Activated naive CD8-positive, alpha-beta T cell treated with anti-CD3 and anti-CD28 coated beads, Interleukin-2, amount 10 ng/mL, durations not matched to agents 7 days and 5 days (primary cell): ENCODE measurements around the gene HAO2. TPM values are rescaled to one million over a fixed set of nuclear protein-coding genes. Genes with fewer than 3 reads are reported as not detected.
"Not testable (repeated sequence)": the region's sequence is repeated elsewhere in the genome, so short reads cannot be mapped to it uniquely, and the experiment has no call there.

Experiments used
- ATAC-seq: fragments of 150-1000 bp; cut with Tn5 transposase; one replicate; pipeline ENCODE4 v1.10.0; 2021; ENCODE audit warnings: low read depth, moderate library complexity
- POLR2A ChIA-PET: fragments of 350-600 bp; sonication (Branson Sonifier 250); formaldehyde crosslinking; loops from one replicate; lab custom pipeline; 2021; ENCODE audit warnings: antibody characterized with exemption; lab: Charles Lee
- DNase-seq: peaks from one replicate; pipeline ENCODE4 v3.0.0; 2021
- H3K27ac Mint-ChIP-seq: one replicate; pipeline ENCODE4 v1.8.0; 2022; ENCODE audit warnings: mild to moderate bottlenecking, mixed read lengths
- H3K27me3 Mint-ChIP-seq: one replicate; pipeline ENCODE4 v1.8.0; 2022; ENCODE audit warnings: mild to moderate bottlenecking, moderate library complexity, mixed read lengths
- H3K36me3 Mint-ChIP-seq: one replicate; pipeline ENCODE4 v1.8.0; 2021; ENCODE audit warnings: mild to moderate bottlenecking, mixed read lengths
- H3K4me1 Mint-ChIP-seq: one replicate; pipeline ENCODE4 v1.8.0; 2021; ENCODE audit warnings: mixed read lengths
- H3K4me3 Mint-ChIP-seq: one replicate; pipeline ENCODE4 v1.8.0; 2022; ENCODE audit warnings: mild to moderate bottlenecking, moderate library complexity, mixed read lengths
- H3K9me3 Mint-ChIP-seq: one replicate; pipeline ENCODE4 v1.8.0; 2021; ENCODE audit warnings: mixed read lengths
- total RNA-seq, 2 experiments: library from RNA; stranded (reverse); gene quantifications; one replicate each; pipeline ENCODE4 v1.2.3, GENCODE V29; 2021

HAO2 gene
- total RNA-seq, 2 experiments from 2014 or later: not detected

DNA sequence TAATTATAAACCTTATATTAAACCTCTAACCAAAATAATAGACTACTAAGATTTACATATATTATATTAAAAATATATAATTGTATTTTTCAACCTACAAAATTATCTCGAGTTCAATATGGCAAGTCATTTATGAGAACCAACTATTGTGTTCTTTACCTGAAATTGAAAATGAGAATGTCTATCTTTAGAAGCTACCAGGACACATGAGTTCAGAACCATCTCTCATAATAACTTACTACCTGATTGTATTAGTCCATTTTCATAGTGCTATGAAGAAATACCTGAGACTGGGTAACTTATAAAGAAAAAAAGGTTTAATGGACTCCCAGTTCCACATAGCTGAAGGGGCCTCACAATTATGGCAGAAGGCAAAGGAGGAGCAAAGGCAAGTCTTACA lies 6.8 kb downstream of the HAO2 start:
- POLR2A ChIA-PET: no interaction called here
- Mint-ChIP-seq H3K27me3 (peaks cover 8% of the 10 kb centered on the region), H3K4me3 (no peak overlapping the region), H3K27ac (no peak overlapping the region), H3K4me1 (no peaks in the 10 kb centered on the region), H3K9me3 (no peaks in the 10 kb centered on the region), H3K36me3 (no peaks in the 10 kb centered on the region)
- DNase-seq (no peak), ATAC-seq (no peak)

DNA sequence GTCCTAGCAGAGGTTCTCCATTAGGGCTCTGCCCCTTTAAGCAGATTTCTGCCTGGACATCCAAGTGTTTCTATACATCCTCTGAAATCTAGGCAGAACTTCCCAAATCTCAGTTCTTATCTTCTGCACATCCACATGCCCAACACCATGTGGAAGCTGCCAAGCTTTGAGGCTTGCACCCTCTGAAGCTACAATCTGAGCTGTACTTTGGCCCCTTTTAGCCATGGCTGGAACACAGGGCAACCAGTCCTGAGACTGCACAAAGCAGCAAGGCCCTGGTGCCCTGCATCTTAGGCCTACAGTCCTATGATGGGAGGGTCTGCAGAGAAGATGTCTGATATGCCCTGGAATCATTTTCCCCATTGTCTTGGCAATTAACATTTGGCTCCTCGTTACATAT lies 8.0 kb downstream of the HAO2 start:
- no peaks in the 10 kb centered on the region for H3K4me1 Mint-ChIP-seq
- ATAC-seq (no peak), DNase-seq (no peak)
- POLR2A ChIA-PET: no interaction called here
- H3K36me3 Mint-ChIP-seq: no peaks in the 10 kb centered on the region
- peaks cover 11% of the 10 kb centered on the region for H3K27me3 Mint-ChIP-seq
- no peak overlapping the region for H3K27ac Mint-ChIP-seq
- no peaks in the 10 kb centered on the region for H3K9me3 Mint-ChIP-seq
- H3K4me3 Mint-ChIP-seq: no peak overlapping the region

DNA sequence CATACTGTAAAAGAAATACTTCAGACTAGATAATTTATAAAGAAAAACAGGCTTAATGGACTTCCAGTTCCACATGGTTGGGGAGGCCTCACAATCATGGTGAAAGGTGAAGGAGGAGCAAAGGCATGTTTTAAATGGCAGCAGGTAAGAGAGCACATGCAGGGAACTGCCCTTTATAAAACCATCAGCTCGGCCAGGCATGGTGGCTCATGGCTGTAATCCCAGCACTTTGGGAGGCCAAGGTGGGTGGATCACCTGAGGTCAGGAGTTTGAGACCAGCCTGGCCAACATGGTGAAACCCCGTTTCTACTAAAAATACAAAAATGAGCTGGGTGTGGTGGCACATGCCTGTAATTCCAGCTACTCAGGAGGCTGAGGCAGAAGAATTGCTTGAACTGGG lies 9.0 kb downstream of the HAO2 start:
- H3K36me3 Mint-ChIP-seq, H3K9me3 Mint-ChIP-seq, DNase-seq, H3K4me1 Mint-ChIP-seq, ATAC-seq, POLR2A ChIA-PET, H3K27me3 Mint-ChIP-seq, H3K27ac Mint-ChIP-seq, H3K4me3 Mint-ChIP-seq: not testable (repeated sequence)

- Mint-ChIP-seq H3K4me3 (no peak overlapping the region), H3K36me3 (no peaks in the 10 kb centered on the region), H3K9me3 (no peaks in the 10 kb centered on the region), H3K27ac (no peak overlapping the region), H3K27me3 (peaks cover 6% of the 10 kb centered on the region), H3K4me1 (no peaks in the 10 kb centered on the region)
- POLR2A ChIA-PET: no interaction called here
- ATAC-seq (no peak), DNase-seq (no peak)
These were observed 10.5 kb downstream of the HAO2 start for GRCh38 chr1:119379117-119379516.

- POLR2A ChIA-PET: no interaction called here
- no peaks in the 10 kb centered on the region for H3K36me3 Mint-ChIP-seq
- no peak for DNase-seq
- peaks cover 6% of the 10 kb centered on the region for H3K27me3 Mint-ChIP-seq
- no peak for ATAC-seq
- H3K9me3 Mint-ChIP-seq: no peaks in the 10 kb centered on the region
- H3K27ac Mint-ChIP-seq: no peak overlapping the region
- H3K4me1 Mint-ChIP-seq: no peaks in the 10 kb centered on the region
- H3K4me3 Mint-ChIP-seq: no peak overlapping the region
These were observed 11.7 kb downstream of the HAO2 start for GRCh38 chr1:119380304-119380703.

DNA sequence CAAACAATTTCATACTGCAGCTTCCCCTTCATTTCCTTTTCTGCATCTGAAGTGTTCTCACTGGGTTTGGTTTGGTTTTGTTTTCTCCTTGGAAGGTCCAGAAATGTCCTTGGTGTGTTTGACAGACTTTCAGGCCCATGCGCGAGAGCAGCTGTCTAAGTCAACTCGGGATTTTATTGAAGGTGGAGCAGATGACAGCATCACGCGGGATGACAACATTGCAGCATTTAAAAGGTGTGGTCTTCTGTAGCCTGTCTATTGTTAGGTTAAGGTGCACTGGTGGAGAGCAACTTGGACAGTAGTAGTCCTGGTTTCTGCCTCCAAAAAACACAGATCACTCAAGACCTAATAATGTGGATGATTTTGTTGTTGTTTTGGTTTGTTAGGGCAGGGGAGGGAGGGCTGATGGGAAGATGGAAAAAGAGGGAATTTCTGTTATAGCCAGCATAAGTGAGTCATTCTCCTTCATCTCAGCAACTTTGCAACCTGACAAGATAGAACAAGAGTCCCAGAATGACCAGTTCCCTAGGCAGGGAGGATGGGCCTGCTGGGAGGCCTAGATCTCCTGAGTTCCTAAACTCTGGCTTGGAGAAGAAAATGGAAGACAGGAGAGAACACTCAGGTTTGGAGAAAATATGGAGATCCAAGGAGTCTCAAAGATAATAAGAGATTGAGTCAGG lies 12.5 kb downstream of the HAO2 start:
- Mint-ChIP-seq H3K36me3 (no peaks in the 10 kb centered on the region), H3K9me3 (no peaks in the 10 kb centered on the region), H3K4me1 (no peaks in the 10 kb centered on the region), H3K4me3 (no peak overlapping the region), H3K27ac (no peak overlapping the region), H3K27me3 (peaks cover 6% of the 10 kb centered on the region)
- no peak for DNase-seq
- POLR2A ChIA-PET: no interaction called here
- no peak for ATAC-seq

DNA sequence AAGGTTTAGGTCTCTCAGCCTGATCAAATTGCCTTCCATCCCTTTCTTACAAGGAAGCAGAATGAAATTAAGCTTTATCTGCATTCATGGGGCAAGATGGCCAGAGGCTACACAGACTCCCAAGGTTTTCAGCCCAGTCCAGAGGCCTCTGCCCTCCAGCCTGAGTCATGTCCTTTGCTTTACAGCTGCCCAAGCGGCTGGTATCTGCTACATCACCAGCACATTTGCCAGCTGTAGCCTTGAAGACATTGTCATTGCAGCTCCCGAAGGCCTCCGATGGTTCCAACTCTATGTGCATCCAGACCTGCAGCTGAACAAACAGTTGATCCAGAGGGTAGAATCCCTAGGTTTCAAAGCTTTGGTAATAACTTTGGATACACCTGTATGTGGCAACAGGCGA lies 16.0 kb downstream of the HAO2 start:
- no peak for DNase-seq
- Mint-ChIP-seq H3K27ac (no peak overlapping the region), H3K4me3 (no peak overlapping the region), H3K27me3 (peaks cover 6% of the 10 kb centered on the region), H3K4me1 (no peaks in the 10 kb centered on the region), H3K9me3 (no peaks in the 10 kb centered on the region), H3K36me3 (no peaks in the 10 kb centered on the region)
- POLR2A ChIA-PET: no interaction called here
- ATAC-seq: no peak

- DNase-seq: no peak
- no peaks in the 10 kb centered on the region for H3K4me1 Mint-ChIP-seq
- H3K36me3 Mint-ChIP-seq: no peaks in the 10 kb centered on the region
- POLR2A ChIA-PET: no interaction called here
- H3K27ac Mint-ChIP-seq: no peak overlapping the region
- no peak overlapping the region for H3K4me3 Mint-ChIP-seq
- H3K27me3 Mint-ChIP-seq: peaks cover 9% of the 10 kb centered on the region
- H3K9me3 Mint-ChIP-seq: no peaks in the 10 kb centered on the region
- no peak for ATAC-seq
These were observed 17.1 kb downstream of the HAO2 start for GRCh38 chr1:119385650-119386049.

DNA sequence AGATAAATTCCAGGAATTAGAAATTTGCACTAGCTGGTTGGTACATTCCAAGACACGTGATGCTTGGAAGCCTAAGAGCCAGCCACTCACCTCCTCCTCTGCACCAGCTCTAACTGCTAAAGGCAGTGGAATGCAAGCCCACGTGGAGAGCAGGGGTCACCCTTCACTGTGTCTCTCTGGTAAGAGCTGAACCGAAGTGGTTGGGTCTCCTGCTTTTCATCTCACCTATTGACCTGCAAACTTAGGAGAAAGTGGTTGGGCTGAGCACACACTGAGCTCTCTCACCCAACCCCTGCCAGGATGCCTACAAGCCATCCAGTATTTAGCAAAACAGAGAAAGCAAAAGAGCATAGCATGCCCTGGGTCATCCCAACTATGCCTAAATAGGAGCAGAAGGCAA lies 19.3 kb downstream of the HAO2 start:
- POLR2A ChIA-PET: no interaction called here
- ATAC-seq (no peak), DNase-seq (no peak)
- no peaks in the 10 kb centered on the region for H3K36me3 Mint-ChIP-seq
- peaks cover 5% of the 10 kb centered on the region for H3K27me3 Mint-ChIP-seq
- H3K27ac Mint-ChIP-seq: no peak overlapping the region
- no peaks in the 10 kb centered on the region for H3K4me1 Mint-ChIP-seq
- H3K9me3 Mint-ChIP-seq: no peaks in the 10 kb centered on the region
- no peak overlapping the region for H3K4me3 Mint-ChIP-seq

GRCh38 chr1:119388450-119388849 lies 19.9 kb downstream of the HAO2 start:
- H3K4me1 Mint-ChIP-seq: no peaks in the 10 kb centered on the region
- no peak for DNase-seq
- peaks cover 8% of the 10 kb centered on the region for H3K27me3 Mint-ChIP-seq
- ATAC-seq: no peak
- H3K36me3 Mint-ChIP-seq: no peaks in the 10 kb centered on the region
- H3K9me3 Mint-ChIP-seq: no peaks in the 10 kb centered on the region
- no peak overlapping the region for H3K4me3 Mint-ChIP-seq
- POLR2A ChIA-PET: no interaction called here
- no peak overlapping the region for H3K27ac Mint-ChIP-seq

DNA sequence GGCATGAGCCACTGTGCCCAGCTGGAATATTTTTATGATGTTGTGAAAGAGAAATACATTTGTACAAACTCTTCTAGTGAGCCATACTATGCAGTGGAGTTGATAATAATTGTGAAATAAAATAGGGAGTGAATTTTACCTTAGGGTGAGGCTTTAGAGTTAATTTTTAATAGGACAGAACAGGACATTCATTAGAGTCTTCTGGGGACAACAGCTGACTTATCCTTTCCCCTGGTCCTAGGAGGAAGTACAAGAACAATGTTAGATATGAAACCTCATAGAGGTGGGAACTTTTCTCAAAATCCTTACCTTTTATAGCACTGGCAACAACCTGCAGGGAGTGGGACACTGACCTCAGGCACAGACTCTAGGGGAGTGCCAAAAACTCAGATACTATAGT lies 21.9 kb downstream of the HAO2 start:
- Mint-ChIP-seq H3K36me3 (no peaks in the 10 kb centered on the region), H3K4me1 (no peaks in the 10 kb centered on the region), H3K4me3 (no peak overlapping the region), H3K9me3 (no peaks in the 10 kb centered on the region), H3K27me3 (peaks cover 8% of the 10 kb centered on the region), H3K27ac (no peak overlapping the region)
- DNase-seq: no peak
- POLR2A ChIA-PET: no interaction called here
- no peak for ATAC-seq

GRCh38 chr1:119391749-119392148 lies 23.2 kb downstream of the HAO2 start:
- H3K36me3 Mint-ChIP-seq: no peaks in the 10 kb centered on the region
- DNase-seq (no peak), ATAC-seq (no peak)
- H3K27ac Mint-ChIP-seq: no peak overlapping the region
- H3K9me3 Mint-ChIP-seq: no peaks in the 10 kb centered on the region
- POLR2A ChIA-PET: no interaction called here
- no peaks in the 10 kb centered on the region for H3K4me1 Mint-ChIP-seq
- peaks cover 8% of the 10 kb centered on the region for H3K27me3 Mint-ChIP-seq
- no peak overlapping the region for H3K4me3 Mint-ChIP-seq

GRCh38 chr1:119394085-119394484 lies 25.5 kb downstream of the HAO2 start:
- ATAC-seq (no peak), DNase-seq (no peak)
- Mint-ChIP-seq H3K27me3 (peaks cover 8% of the 10 kb centered on the region), H3K9me3 (no peaks in the 10 kb centered on the region), H3K4me1 (no peaks in the 10 kb centered on the region), H3K4me3 (no peak overlapping the region), H3K27ac (no peak overlapping the region), H3K36me3 (no peaks in the 10 kb centered on the region)
- POLR2A ChIA-PET: no interaction called here

DNA sequence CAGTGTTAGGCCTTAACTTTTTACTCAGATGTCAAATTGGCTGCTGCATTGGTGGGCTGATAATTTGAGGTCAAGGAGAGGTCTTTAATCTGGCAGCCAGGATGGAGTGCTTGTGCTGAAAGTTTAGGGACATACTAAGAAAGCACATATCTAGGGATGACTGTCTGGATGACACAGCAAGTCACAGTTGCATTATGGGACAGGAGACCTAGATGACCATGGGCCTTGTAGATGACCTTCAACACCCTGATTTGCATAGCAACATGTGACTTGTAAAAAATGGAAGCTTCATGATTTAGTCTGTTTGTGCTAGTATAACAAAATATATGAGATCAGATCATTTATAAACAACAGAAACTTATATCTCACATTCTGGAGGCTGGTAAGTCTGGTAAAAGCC lies 28.4 kb downstream of the HAO2 start:
- ATAC-seq (no peak), DNase-seq (no peak)
- Mint-ChIP-seq H3K4me1 (no peaks in the 10 kb centered on the region), H3K36me3 (no peaks in the 10 kb centered on the region), H3K9me3 (no peaks in the 10 kb centered on the region), H3K27me3 (peaks cover 5% of the 10 kb centered on the region), H3K27ac (no peak overlapping the region), H3K4me3 (no peak overlapping the region)
- POLR2A ChIA-PET: no interaction called here

GRCh38 chr1:119397986-119398385 lies 29.4 kb downstream of the HAO2 start:
- Mint-ChIP-seq H3K4me3 (no peak overlapping the region), H3K27me3 (peaks cover 4% of the 10 kb centered on the region), H3K27ac (no peak overlapping the region), H3K4me1 (no peaks in the 10 kb centered on the region), H3K9me3 (no peaks in the 10 kb centered on the region), H3K36me3 (no peaks in the 10 kb centered on the region)
- POLR2A ChIA-PET: no interaction called here
- no peak for ATAC-seq
- DNase-seq: no peak
